Stimulated activated CD8-positive, alpha-beta memory T cell treated with anti-CD3 and anti-CD28 coated beads, Interleukin-7, amount 100 ng/mL, for 24 hours (primary cell): ENCODE measurements around the gene ATP12A.

ENCODE experiments used
- DNase-seq: peaks from one replicate; pipeline ENCODE4 v3.0.0-alpha.2; 2020; ENCODE audit warnings: low read depth

Gene ATP12A

GRCh38 chr13:24734950-24735349 is 54.7 kb downstream of the ATP12A start:
- DNase-seq, result no peak

- DNase-seq, result no peak
Observed at GRCh38 chr13:24737042-24737441, 56.8 kb downstream of the ATP12A start.

- DNase-seq, result no peak
Observed at GRCh38 chr13:24738366-24738847, 58.2 kb downstream of the ATP12A start.

- no peak for DNase-seq
Observed at GRCh38 chr13:24740014-24740890, 60.0 kb downstream of the ATP12A start.

- DNase-seq, result no peak
Observed at GRCh38 chr13:24741016-24741662, 60.9 kb downstream of the ATP12A start.

GRCh38 chr13:24741791-24742190 is 61.6 kb downstream of the ATP12A start:
- DNase-seq, result no peak

GRCh38 chr13:24742294-24742693 is 62.1 kb downstream of the ATP12A start:
- no peak for DNase-seq

- no peak for DNase-seq
Observed at GRCh38 chr13:24742977-24743376, 62.8 kb downstream of the ATP12A start.

GRCh38 chr13:24744247-24744646 is 64.0 kb downstream of the ATP12A start:
- DNase-seq, result no peak

- no peak for DNase-seq
Observed at GRCh38 chr13:24745516-24745860, 65.3 kb downstream of the ATP12A start.

GRCh38 chr13:24745861-24746617 is 65.8 kb downstream of the ATP12A start:
- DNase-seq, result no peak

- no peak for DNase-seq
Observed at GRCh38 chr13:24746618-24747247, 66.5 kb downstream of the ATP12A start.

- no peak for DNase-seq
Observed at GRCh38 chr13:24747248-24748060, 67.2 kb downstream of the ATP12A start.

GRCh38 chr13:24748061-24748400 is 67.8 kb downstream of the ATP12A start:
- DNase-seq, result no peak

GRCh38 chr13:24759197-24759596 is 79.0 kb downstream of the ATP12A start:
- no peak for DNase-seq
